MM.1S (cell line): ENCODE data around the gene DXO.

Experiments used
- CTCF ChIP-seq: fragments of 300-600 bp; sonication (generic); IDR thresholded peaks from 2 replicates; pipeline ENCODE4 v1.5.1; 2016; ENCODE audit warnings: antibody characterized with exemption, low read length, mixed read lengths
- EZH2 ChIP-seq: fragments of 300-600 bp; sonication (generic); optimal IDR thresholded peaks from 2 replicates; pipeline ENCODE3; 2017; ENCODE audit warnings: low read depth, mild to moderate bottlenecking, antibody characterized with exemption, low read length, mixed read lengths

- TF ChIP-seq CTCF (no peak), EZH2 (no peak)
These were observed 21.9 kb downstream of the DXO start for GRCh38 chr6:31949926-31950548.
